Measurements from ENCODE around the gene ZNF503.
A peak's percentile ranks its signal among the peaks of the same experiment; 100 is the strongest.

The ZNF503 gene

DNA sequence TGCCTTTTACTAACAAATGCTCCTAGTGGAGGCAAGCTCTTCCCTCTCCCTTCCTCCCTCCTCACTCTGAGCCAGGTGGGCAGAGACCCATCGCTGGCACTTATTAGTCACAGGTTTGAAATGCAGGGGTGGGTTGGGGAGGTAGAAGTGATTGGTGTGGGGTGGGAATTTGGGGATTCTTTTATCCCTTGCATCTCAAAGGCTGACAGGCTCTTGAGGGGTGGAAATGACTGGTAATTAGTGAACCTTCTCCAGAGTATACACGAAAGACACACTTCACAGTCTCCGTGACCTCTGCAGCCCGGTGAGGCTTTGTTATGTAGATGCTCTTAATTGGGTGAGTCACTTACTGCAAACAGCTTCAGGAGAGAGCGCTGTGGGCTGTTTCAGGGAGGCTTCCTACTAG lies 16.0 kb upstream of the ZNF503 start:
- no peak for DNase-seq (ENCODE audit: low read depth)
- H3K4me3 ChIP-seq (replicated peaks; ENCODE audit: low read depth, low read length), result no peak overlapping the region
- TF ChIP-seq CTCF (IDR thresholded peaks at IDR 0.05; ENCODE audit: low read length, missing control alignments), result no peak

DNA sequence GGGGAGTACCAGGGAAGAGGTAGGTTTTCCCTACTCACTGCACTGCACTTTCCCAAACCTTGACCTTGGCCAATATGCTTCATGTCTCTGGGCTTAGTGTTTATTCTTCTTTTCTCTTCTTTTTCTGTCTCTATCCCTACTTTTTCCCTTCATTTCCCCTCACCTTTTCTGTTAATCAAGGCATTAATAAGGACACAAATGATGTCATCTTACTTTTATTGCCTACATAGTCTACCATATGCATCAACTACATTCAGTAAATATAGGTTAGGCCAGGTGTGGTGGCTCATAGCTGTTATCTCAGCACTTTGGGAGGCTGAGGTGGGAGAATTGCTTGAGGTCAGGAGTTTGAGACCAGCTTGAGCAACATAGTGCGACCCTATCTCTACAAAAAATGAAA lies 13.0 kb upstream of the ZNF503 start:
- no peak for DNase-seq (ENCODE audit: low read depth)
- TF ChIP-seq CTCF (IDR thresholded peaks at IDR 0.05; ENCODE audit: low read length, missing control alignments), result no peak
- H3K4me3 ChIP-seq (replicated peaks; ENCODE audit: low read depth, low read length), result no peak overlapping the region

DNA sequence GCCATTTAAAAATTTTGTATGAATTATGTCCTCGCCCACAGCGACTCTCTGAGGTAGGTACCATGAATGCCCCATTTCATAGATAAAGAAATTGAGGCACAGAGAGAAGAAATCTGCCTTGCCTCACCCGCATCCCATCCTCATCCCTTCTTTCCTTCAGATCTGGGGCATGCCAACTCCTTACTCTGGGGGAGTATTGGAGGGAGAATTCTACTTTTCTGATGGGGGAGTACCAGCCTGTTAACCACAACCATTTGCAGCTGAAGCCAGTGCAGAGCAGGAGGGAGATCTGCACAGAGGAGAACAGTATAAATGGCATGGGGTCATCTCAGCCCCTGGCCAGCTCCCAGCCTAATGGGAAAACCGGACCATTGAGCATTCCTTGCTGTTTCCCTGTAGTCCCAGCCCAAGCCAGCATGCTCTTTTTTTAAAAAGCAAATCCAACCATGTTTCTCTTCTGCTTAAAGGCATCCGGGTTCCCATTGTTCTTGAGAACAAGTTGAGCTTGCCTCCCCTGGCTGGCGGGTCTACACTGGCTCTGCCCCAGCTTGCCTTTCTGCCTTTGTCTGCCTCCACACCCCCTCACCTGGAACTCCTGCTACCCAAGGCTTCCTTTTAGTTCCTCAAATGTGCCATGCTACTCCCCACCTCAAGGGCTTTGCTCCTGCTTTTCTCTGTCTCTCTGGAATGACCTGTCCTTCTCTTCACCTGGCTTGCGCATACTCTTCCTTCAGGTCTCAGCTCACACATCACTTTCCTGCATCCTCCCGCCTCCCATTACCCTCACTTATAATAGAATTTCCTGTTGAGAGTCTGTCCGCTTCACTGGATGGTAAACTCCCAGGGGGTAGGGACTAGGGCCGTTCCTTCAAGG lies 8.8 kb upstream of the ZNF503 start:
- no peak overlapping the region for H3K4me3 ChIP-seq (replicated peaks; ENCODE audit: low read depth, low read length)
- no peak for TF ChIP-seq CTCF (IDR thresholded peaks at IDR 0.05; ENCODE audit: low read length, missing control alignments)
- DNase-seq (ENCODE audit: low read depth), result no peak

- H3K4me3 ChIP-seq (replicated peaks; ENCODE audit: low read depth, low read length), result peak overlapping the region; percentile 76
- TF ChIP-seq CTCF (IDR thresholded peaks at IDR 0.05; ENCODE audit: low read length, missing control alignments), result no peak
- no peak for DNase-seq (ENCODE audit: low read depth)
These were observed 7.6 kb upstream of the ZNF503 start for GRCh38 chr10:75408911-75409885.

DNA sequence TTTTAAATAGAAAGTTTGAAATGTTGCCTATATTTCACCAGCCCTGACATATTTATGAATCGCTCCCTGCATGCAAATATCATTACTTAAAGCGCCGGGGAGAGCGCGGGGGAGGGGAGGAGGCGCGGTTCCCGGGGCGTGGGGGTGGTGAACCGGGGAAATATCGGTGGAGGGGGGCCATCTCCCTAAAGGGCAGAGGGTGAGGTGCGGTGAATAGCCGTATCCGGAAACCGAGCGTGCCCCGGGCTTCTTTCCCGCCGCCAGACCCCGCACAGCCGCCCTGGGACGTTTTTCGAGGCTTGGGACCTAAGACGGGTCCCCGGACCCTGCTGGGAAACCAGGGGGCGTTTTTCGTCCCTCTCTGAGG lies 6.9 kb upstream of the ZNF503 start:
- no peak for DNase-seq (ENCODE audit: low read depth)
- no peak for TF ChIP-seq CTCF (IDR thresholded peaks at IDR 0.05; ENCODE audit: low read length, missing control alignments)
- H3K4me3 ChIP-seq (replicated peaks; ENCODE audit: low read depth, low read length), result peak overlapping the region; percentile 76

- no peak for DNase-seq (ENCODE audit: low read depth)
- TF ChIP-seq CTCF (IDR thresholded peaks at IDR 0.05; ENCODE audit: low read length, missing control alignments), result no peak
- peak overlapping the region; percentile 76 for H3K4me3 ChIP-seq (replicated peaks; ENCODE audit: low read depth, low read length)
These were observed 6.3 kb upstream of the ZNF503 start for GRCh38 chr10:75407713-75408508.
